ENCODE data around the gene TAF1C. TPM values are rescaled to one million over a fixed set of nuclear protein-coding genes. Genes with fewer than 3 reads are reported as not detected.
A peak's percentile ranks its signal among the peaks of the same experiment; 100 is the strongest.

Gene TAF1C
- total RNA-seq, 2 donors from 2014 or later, result 42.5 to 52.8 TPM

DNA sequence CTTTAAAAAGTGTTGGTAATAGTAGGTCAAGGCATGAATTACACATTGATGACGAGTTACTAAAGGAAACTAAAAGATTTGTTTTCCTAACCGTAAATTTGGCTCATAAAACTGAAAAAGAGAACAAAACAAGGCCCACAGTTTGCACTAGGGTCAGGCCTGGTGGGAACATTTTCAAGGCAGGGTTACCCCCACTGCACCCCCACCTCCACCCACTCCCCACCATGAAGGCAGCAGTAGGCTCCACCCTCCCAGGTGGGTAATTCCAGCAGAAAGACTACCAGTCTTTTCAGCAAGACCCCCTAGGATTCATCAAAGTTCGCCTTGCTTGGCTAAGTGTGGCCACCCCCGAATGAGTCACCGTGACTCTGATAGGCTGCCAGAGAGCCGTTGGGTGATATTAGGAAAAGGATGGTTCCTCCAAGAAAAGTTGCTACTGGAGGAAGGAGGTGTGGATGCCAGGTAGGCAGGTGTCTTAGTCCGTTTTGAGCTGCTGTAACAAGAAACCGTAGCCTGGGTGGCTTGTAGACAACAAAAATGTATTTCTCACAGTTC lies 33.1 kb downstream of the TAF1C start:
- Mint-ChIP-seq H3K36me3 (no peaks in the 10 kb centered on the region), H3K9me3 (no peaks in the 10 kb centered on the region), H3K27ac (no peak overlapping the region)
- ATAC-seq, result no peak
- no peak for DNase-seq (ENCODE audit: low spot score in 2 of 2)

DNA sequence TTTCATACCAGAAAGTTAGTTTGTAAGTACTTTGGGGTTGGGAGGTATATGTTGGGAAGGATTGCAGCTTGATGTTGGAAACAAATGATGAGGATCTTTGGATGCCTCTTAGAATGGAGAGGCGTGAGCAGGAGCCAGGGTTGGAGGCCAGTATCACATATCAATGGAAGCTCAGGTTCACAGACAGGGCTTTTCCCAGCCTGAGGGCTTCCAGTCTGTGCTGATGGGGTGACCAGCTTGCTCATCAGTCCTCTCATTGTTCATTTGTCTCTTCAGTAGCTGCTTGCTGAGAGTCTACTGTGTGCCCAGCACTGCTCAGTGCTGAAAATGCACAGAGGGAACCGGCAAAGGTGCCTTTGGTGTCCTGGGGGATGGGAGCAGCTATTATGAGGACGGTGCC lies 35.9 kb downstream of the TAF1C start:
- DNase-seq (ENCODE audit: low spot score in 2 of 2) (no peak), ATAC-seq (no peak)
- Mint-ChIP-seq H3K27ac (no peak overlapping the region), H3K9me3 (no peaks in the 10 kb centered on the region), H3K36me3 (no peaks in the 10 kb centered on the region)

GRCh38 chr16:84144859-84145639 lies 41.8 kb downstream of the TAF1C start, which contains the start of the genes DNAAF1 and HSDL1:
Gene DNAAF1, plus strand, starts transcription at chr16:84145308. Its CDS starts 133 bp downstream, at chr16:84145441.
Gene HSDL1, minus strand, starts transcription at chr16:84145177. Its CDS starts 13,856 bp downstream, at chr16:84131321.
- peak; percentile 90 to 98 for DNase-seq (ENCODE audit: low spot score in 2 of 2)
- no peaks in the 10 kb centered on the region for H3K9me3 Mint-ChIP-seq
- peak within 1 kb of the TSS; percentile 86 to 95 for H3K27ac Mint-ChIP-seq
- peaks cover 0 to 6% of the 10 kb centered on the region in 2 donors for H3K36me3 Mint-ChIP-seq
- ATAC-seq, result peak; percentile 87 to 88

- no peaks in the 10 kb centered on the region for H3K9me3 Mint-ChIP-seq
- peaks cover 0 to 6% of the 10 kb centered on the region in 2 donors for H3K36me3 Mint-ChIP-seq
- peak; percentile 59 to 62 for ATAC-seq
- DNase-seq (ENCODE audit: low spot score in 2 of 2), result peak in 1 of 2 donors; percentile 54
- peak overlapping the region; percentile 86 to 95 for H3K27ac Mint-ChIP-seq
Observed at GRCh38 chr16:84144209-84144858, 42.5 kb downstream of the TAF1C start.

DNA sequence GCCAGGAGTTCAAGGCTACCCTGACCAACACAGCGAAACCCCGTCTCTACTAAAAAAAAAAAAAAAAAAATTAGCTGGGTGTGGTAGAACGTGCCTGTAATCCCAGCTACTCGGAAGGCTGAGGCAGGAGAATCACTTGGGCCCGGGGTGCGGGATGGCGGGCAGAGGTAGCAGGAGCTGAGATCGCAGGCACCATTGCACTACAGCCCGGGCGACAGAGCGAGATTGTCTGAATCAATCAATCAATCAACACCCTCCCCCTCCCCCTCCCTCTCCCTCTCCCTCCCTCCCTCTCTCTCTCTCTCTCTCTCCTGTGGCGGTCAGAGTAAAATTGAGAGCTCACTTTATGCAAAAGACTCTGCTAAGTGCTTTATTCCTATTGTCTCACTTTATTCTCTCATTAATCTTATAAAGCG lies 43.1 kb downstream of the TAF1C start:
- Mint-ChIP-seq H3K36me3 (peaks cover 0 to 6% of the 10 kb centered on the region in 2 donors), H3K27ac (peak overlapping the region; percentile 86 to 95), H3K9me3 (no peaks in the 10 kb centered on the region)
- ATAC-seq (no peak), DNase-seq (ENCODE audit: low spot score in 2 of 2) (no peak)

DNA sequence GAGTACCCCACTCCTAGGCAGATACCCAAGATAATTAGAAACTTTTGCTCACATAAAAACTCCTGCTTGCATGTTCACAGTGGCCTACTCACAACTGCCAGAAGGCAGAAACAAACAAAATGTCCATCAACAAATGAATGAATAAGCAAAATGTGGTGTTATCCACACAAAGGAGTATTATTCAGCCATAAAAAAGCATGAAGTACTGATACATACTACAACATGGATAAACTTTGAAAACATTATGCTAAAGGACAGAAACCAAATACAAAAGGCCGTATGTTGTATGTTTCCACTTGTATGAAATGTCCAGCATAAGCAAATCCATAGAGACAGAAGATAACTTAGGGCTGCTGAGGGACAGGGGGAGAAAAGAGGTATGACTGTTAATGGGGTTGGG lies 43.8 kb downstream of the TAF1C start:
- Mint-ChIP-seq H3K27ac (no peak overlapping the region), H3K9me3 (no peaks in the 10 kb centered on the region), H3K36me3 (peaks cover 0 to 6% of the 10 kb centered on the region in 2 donors)
- no peak for ATAC-seq
- DNase-seq (ENCODE audit: low spot score in 2 of 2), result no peak

DNA sequence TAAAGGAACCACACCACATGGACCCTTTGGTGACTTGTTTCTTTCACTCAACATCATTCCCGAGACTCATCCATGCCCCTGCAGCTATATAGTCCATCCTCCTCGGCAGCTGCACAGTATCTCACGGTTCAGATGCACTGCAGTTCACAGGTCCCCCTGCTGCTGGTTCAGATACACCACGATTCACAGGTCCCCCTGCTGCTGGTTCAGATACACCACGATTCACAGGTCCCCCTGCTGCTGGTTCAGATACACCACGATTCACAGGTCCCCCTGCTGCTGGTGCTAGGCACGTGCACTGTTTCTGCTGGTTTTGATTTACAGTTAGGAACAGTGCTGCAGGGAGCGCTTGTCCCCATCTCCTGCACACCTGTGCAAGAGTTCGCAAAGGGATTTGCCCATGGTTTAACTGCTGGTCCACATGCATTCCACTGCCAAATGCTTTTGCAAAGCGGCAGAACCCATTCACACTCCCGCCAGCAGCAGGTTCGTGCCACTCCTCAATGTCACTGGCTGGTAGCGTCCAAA lies 45.6 kb downstream of the TAF1C start:
- DNase-seq (ENCODE audit: low spot score in 2 of 2) (no peak), ATAC-seq (no peak)
- H3K9me3 Mint-ChIP-seq, result no peaks in the 10 kb centered on the region
- peaks cover 0 to 6% of the 10 kb centered on the region in 2 donors for H3K36me3 Mint-ChIP-seq
- H3K27ac Mint-ChIP-seq, result no peak overlapping the region

GRCh38 chr16:84139628-84140258 lies 47.1 kb downstream of the TAF1C start:
- H3K36me3 Mint-ChIP-seq, result peaks cover 0 to 6% of the 10 kb centered on the region in 2 donors
- no peak for DNase-seq (ENCODE audit: low spot score in 2 of 2)
- no peaks in the 10 kb centered on the region for H3K9me3 Mint-ChIP-seq
- H3K27ac Mint-ChIP-seq, result no peak overlapping the region
- ATAC-seq, result no peak

DNA sequence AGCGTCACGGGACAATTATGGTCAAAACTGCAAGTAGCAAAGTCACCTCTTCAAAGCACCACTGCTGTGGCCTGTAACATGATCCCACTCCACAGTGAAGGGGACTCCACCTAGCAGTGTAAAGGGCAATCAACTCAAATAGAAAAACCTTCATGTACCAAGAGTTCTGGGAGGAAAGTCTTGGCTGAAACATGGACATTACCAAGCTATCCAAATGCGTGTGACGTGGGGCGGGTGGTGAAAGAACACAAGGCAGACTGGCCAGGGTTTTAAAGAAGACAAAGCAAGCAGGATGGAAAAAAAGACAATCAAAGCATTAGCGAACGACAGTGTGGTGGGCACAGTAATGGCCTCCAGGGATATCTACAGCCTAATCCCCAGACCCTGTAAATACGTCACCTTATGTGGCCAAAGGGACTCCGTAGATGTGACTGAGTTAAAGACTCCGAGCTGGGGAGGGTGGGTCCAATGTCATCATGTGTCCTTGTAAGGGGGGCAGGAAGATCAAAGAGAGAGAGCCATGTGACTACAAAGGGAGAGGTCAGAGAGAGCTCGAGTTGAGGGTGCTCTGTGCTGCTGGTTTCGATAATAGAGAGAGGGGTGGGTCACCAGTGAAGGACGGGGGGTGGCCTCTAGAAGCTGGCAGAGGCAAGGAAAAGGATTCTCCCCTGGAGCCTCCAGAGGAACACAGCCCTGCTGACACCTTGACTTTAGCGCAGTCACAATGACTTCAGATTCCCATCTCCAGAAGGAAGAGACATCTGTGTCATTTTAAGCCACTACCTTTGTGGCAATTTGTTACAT lies 47.8 kb downstream of the TAF1C start:
- peak in 1 of 2 donors; percentile 32 for DNase-seq (ENCODE audit: low spot score in 2 of 2)
- ATAC-seq, result peak; percentile 93 to 99
- H3K9me3 Mint-ChIP-seq, result no peaks in the 10 kb centered on the region
- peak overlapping the region; percentile 13 to 56 for H3K27ac Mint-ChIP-seq
- H3K36me3 Mint-ChIP-seq, result peaks cover 0 to under 1% of the 10 kb centered on the region in 2 donors

GRCh38 chr16:84138500-84138823 lies 48.4 kb downstream of the TAF1C start:
- no peaks in the 10 kb centered on the region for H3K36me3 Mint-ChIP-seq
- peak overlapping the region in 1 of 2 donors; percentile 13 for H3K27ac Mint-ChIP-seq
- H3K9me3 Mint-ChIP-seq, result no peaks in the 10 kb centered on the region
- no peak for DNase-seq (ENCODE audit: low spot score in 2 of 2)
- ATAC-seq, result no peak

DNA sequence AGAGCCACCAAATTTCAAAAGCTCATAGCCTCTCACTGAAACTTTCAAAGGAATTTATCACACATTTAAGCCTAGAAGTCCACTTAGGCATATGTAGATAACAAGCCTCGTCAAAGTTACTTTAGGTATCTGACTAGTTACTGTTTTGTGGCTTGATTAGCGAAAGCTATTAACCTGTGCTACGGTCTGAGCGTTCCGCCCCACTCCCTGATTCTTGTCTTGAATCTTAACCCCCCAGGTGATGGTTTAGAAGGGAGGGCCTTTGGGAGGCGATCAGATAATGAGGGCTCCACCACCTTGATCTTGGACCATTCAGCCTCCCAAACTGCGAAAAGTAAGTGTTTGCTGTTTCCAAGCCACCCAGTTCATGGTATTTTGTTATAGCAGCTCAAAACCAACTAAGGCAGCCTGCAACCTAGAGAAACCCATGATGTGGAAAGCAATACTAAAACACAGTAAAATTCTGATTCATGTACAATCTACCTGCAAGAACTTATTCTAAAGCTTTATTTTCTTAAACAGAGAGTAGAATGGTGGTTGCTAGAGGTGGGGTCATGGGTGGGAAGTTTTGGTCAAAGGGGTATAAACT lies 49.0 kb downstream of the TAF1C start:
- no peaks in the 10 kb centered on the region for H3K36me3 Mint-ChIP-seq
- H3K27ac Mint-ChIP-seq, result no peak overlapping the region
- ATAC-seq (no peak), DNase-seq (ENCODE audit: low spot score in 2 of 2) (no peak)
- no peaks in the 10 kb centered on the region for H3K9me3 Mint-ChIP-seq

DNA sequence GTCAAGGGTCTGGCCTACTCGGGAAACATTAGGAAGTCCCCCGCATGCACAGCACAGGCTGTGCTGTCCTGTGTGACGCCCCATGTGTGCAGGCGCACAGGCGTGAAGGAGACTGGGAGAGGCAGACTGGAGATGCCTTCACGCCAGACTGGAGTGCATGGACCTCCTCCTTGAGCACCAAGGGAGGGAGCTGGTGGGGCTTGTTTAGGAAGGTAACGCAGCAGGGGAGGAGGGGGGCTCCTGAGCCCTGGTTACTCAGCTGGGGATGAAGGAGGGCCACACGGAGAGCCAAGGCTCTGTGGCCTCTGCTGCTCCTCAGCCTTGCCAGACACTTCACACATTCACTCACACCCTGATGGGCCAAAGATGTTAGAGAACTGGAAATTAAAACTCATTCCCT lies 49.6 kb downstream of the TAF1C start:
- DNase-seq (ENCODE audit: low spot score in 2 of 2) (no peak), ATAC-seq (no peak)
- Mint-ChIP-seq H3K27ac (peak overlapping the region in 1 of 2 donors; percentile 33), H3K36me3 (no peaks in the 10 kb centered on the region), H3K9me3 (no peaks in the 10 kb centered on the region)

DNA sequence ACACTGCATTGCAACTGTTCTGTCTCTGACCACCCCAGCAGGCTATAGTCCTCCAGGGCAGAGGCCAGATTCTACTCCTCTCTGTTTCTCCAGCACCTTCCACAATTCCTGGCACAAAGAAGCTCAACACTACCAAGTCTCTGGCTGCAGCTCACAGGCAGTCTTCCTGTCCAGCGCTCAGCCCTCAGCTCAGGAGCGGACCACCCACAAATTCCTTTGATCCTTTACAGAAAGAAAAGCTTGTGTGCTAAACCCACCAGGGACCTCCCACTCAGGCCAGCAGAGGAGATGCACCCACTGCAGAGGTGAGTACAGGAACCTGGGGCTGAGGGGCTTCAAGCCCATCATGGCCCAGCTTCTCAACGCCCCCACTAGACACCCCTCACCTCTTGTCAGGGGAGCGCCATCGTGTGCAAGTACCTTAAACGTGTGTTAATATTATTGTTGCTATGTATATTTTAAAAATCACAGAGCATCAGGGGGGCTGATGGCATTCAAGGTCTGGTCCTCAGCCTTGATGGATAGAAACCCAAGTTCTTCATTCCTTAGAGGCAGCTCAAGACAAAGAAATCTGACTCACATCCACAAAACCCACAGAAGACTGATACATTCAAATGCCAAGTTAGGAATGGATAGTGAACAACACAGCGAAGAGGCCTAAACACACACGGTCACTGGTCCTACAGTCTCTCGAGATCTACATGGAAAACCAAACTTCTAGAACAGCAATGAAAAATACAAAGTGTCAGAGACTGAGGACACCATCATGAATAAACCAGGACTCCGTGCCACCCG lies 50.3 kb downstream of the TAF1C start:
- Mint-ChIP-seq H3K27ac (peak overlapping the region; percentile 6 to 33), H3K9me3 (no peaks in the 10 kb centered on the region), H3K36me3 (no peaks in the 10 kb centered on the region)
- DNase-seq (ENCODE audit: low spot score in 2 of 2) (no peak), ATAC-seq (no peak)

- Mint-ChIP-seq H3K36me3 (no peaks in the 10 kb centered on the region), H3K9me3 (no peaks in the 10 kb centered on the region), H3K27ac (no peak overlapping the region)
- no peak for DNase-seq (ENCODE audit: low spot score in 2 of 2)
- ATAC-seq, result no peak
Observed at GRCh38 chr16:84132527-84133285, 54.2 kb downstream of the TAF1C start.

Measured in activated naive CD4-positive, alpha-beta T cell treated with anti-CD3 and anti-CD28 coated beads, Interleukin-2, amount 50 U/mL, for 72 hours (primary cell).